Natural killer cell (primary cell): Measurements from ENCODE around the gene SLITRK2. TPM values are rescaled to one million over a fixed set of nuclear protein-coding genes. Genes with fewer than 3 reads are reported as not detected.

Source experiments
- ATAC-seq, 3 donors: fragments of 150-1000 bp in 2 of 3; fragments of 200-7000 bp in 1 of 3; cut with Tn5 transposase; 1 replicate in 1 of 3; 2 replicates in 2 of 3; pipeline ENCODE4 v1.10.0; 2021; ENCODE audit warnings: mild to moderate bottlenecking in 2 of 3, moderate library complexity in 2 of 3
- DNase-seq, 2 donors: peaks; one replicate each; pipeline versions ENCODE4 v3.0.0 to v3.0.0-alpha.2; 2013 to 2021; ENCODE audit warnings: mixed read lengths in 1 of 2
- H3K27ac ChIP-seq: one replicate; pipeline ENCODE4 v1.5.1; 2013; ENCODE audit warnings: mild to moderate bottlenecking, low read length
- H3K27me3 ChIP-seq: one replicate; pipeline ENCODE4 v1.6.1; 2013; ENCODE audit warnings: low read length; ENCODE audit not compliant: control insufficient read depth, insufficient read depth
- H3K36me3 ChIP-seq: one replicate; pipeline ENCODE4 v1.6.1; 2013; ENCODE audit warnings: low read length; ENCODE audit not compliant: control insufficient read depth, insufficient read depth
- H3K4me1 ChIP-seq: one replicate; pipeline ENCODE4 v1.6.1; 2013; ENCODE audit warnings: low read length; ENCODE audit not compliant: control insufficient read depth, insufficient read depth
- H3K4me3 ChIP-seq: one replicate; pipeline ENCODE4 v1.5.1; 2013; ENCODE audit warnings: low read length
- H3K9me3 ChIP-seq: one replicate; pipeline ENCODE4 v1.6.1; 2013; ENCODE audit warnings: low read length; ENCODE audit not compliant: control insufficient read depth, insufficient read depth
- H3K27ac Mint-ChIP-seq, 2 donors: one replicate each; pipeline ENCODE4 v1.8.0; 2022; ENCODE audit warnings: mild to moderate bottlenecking in 2 of 2, mixed read lengths in 2 of 2, moderate library complexity in 1 of 2
- H3K27me3 Mint-ChIP-seq, 2 donors: one replicate each; pipeline ENCODE4 v1.8.0; 2022; ENCODE audit warnings: low read depth in 2 of 2, mixed read lengths in 2 of 2
- H3K36me3 Mint-ChIP-seq: one replicate; pipeline ENCODE4 v1.8.0; 2022; ENCODE audit warnings: mixed read lengths
- H3K4me1 Mint-ChIP-seq, 2 donors: one replicate each; pipeline ENCODE4 v1.8.0; 2022; ENCODE audit warnings: mixed read lengths in 2 of 2
- H3K4me3 Mint-ChIP-seq: one replicate; pipeline ENCODE4 v1.8.0; 2022; ENCODE audit warnings: mild to moderate bottlenecking, moderate library complexity, mixed read lengths
- H3K9me3 Mint-ChIP-seq, 2 donors: one replicate each; pipeline ENCODE4 v1.8.0; 2022; ENCODE audit warnings: mixed read lengths in 2 of 2
- WGBS: methylation state at CpG from one replicate; pipeline ENCODE4 v1.1.7; 2013; ENCODE audit warnings: missing lambda C conversion rate; ENCODE audit not compliant: insufficient coverage; 5-methylcytosine and 5-hydroxymethylcytosine counted together
- intact Hi-C: fragments of 100-400 bp; cut with micrococcal nuclease; formaldehyde crosslinking; loops from one replicate; pipeline ENCODE4 v1.14.2; 2022
- total RNA-seq, 4 donors: library from RNA; stranded (reverse); fragments of 120-200 nt in 1 of 4; gene quantifications; one replicate each; pipeline versions ENCODE4 v1.2.3 to v1.2.4, GENCODE V29; 2013 to 2022
- TF ChIP-seq, protein P1 (sequence below): fragments of 200-600 bp; IDR thresholded peaks from one replicate; pipeline ENCODE4 v1.8.0; 2022; ENCODE audit warnings: antibody characterized with exemption

SLITRK2 gene
- total RNA-seq, 3 donors from 2014 or later (not counting 1 experiment from before 2014, with no cell fraction given) = not detected

DNA sequence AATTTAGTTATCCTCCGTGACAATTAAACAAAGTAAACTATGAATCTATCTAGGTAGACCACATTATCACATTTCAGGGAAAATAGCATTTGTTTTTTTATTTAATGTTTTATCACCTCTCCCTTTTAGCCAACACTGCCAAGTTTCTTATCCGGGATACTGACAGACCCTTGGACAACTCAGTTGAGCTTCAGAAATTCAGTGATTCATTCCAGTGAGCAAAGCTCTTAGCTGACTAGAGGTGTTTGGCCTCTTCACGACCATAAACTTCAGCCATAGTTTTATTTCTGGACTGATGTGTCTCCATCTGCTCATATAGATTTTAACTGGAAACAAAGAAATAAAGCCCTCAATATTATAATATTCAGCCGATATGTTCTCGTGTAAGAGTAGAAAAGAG is 15.2 kb downstream of the SLITRK2 start:
- DNase-seq = no peak
- Histone ChIP-seq H3K36me3 (no peaks in the 10 kb centered on the region), H3K27me3 (no peaks in the 10 kb centered on the region), H3K27ac (no peak overlapping the region), H3K4me1 (no peaks in the 10 kb centered on the region), H3K9me3 (no peaks in the 10 kb centered on the region), H3K4me3 (no peak overlapping the region)
- ATAC-seq = no peak
- intact Hi-C loops = no loop called here
- Mint-ChIP-seq H3K36me3 (no peaks in the 10 kb centered on the region), H3K4me3 (no peak overlapping the region), H3K9me3 (no peaks in the 10 kb centered on the region), H3K27me3 (no peaks in the 10 kb centered on the region), H3K4me1 (no peaks in the 10 kb centered on the region), H3K27ac (no peak overlapping the region)
- TF ChIP-seq, protein P1, sequence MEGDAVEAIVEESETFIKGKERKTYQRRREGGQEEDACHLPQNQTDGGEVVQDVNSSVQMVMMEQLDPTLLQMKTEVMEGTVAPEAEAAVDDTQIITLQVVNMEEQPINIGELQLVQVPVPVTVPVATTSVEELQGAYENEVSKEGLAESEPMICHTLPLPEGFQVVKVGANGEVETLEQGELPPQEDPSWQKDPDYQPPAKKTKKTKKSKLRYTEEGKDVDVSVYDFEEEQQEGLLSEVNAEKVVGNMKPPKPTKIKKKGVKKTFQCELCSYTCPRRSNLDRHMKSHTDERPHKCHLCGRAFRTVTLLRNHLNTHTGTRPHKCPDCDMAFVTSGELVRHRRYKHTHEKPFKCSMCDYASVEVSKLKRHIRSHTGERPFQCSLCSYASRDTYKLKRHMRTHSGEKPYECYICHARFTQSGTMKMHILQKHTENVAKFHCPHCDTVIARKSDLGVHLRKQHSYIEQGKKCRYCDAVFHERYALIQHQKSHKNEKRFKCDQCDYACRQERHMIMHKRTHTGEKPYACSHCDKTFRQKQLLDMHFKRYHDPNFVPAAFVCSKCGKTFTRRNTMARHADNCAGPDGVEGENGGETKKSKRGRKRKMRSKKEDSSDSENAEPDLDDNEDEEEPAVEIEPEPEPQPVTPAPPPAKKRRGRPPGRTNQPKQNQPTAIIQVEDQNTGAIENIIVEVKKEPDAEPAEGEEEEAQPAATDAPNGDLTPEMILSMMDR = no peak
- no CpG with 5 or more reads among the region's 5 CpGs for WGBS

DNA sequence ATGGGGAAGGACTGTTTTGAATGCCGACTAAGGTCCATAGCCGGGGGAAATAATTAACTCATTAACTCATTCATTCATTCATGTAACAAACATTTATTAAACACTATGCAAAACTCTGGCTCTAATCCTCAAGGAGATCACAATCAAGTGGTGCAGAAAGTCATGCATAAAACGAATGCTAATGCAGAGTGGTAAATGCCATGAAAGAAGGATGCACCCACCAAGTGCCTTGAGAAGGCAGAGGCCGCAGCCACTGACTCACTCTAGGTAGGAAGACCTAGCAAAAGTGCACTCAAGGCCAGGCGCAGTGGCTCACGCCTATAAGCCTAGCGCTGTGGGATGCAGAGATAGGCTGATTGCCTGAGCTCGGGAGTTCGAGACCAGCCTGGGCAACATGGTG is 22.9 kb downstream of the SLITRK2 start:
- no peaks in the 10 kb centered on the region for H3K4me1 ChIP-seq
- Mint-ChIP-seq H3K4me3 (no peak overlapping the region), H3K27ac (no peak overlapping the region), H3K9me3 (peaks cover 0 to 4% of the 10 kb centered on the region in 2 donors), H3K36me3 (no peaks in the 10 kb centered on the region), H3K4me1 (no peaks in the 10 kb centered on the region), H3K27me3 (no peaks in the 10 kb centered on the region)
- ATAC-seq (no peak), DNase-seq (no peak)
- intact Hi-C loops = no loop called here
- TF ChIP-seq, protein P1 = no peak
- no peaks in the 10 kb centered on the region for H3K27me3 ChIP-seq
- no peaks in the 10 kb centered on the region for H3K9me3 ChIP-seq
- 86% methylated on average over 7 of the region's 9 CpGs for WGBS
- no peak overlapping the region for H3K27ac ChIP-seq
- no peaks in the 10 kb centered on the region for H3K36me3 ChIP-seq
- H3K4me3 ChIP-seq = no peak overlapping the region

- Histone ChIP-seq H3K36me3 (no peaks in the 10 kb centered on the region), H3K9me3 (no peaks in the 10 kb centered on the region), H3K27ac (no peak overlapping the region), H3K27me3 (no peaks in the 10 kb centered on the region), H3K4me1 (no peaks in the 10 kb centered on the region), H3K4me3 (no peak overlapping the region)
- Mint-ChIP-seq H3K4me3 (no peak overlapping the region), H3K9me3 (peaks cover 0 to 4% of the 10 kb centered on the region in 2 donors), H3K27me3 (no peaks in the 10 kb centered on the region), H3K27ac (no peak overlapping the region), H3K36me3 (no peaks in the 10 kb centered on the region), H3K4me1 (no peaks in the 10 kb centered on the region)
- WGBS = 27% methylated on average over 5 of the region's 7 CpGs
- intact Hi-C loops = no loop called here
- DNase-seq (no peak), ATAC-seq (no peak)
- TF ChIP-seq, protein P1 = no peak
Measured at GRCh38 chrX:145843146-145843904, 25.7 kb downstream of the SLITRK2 start.

- ATAC-seq (no peak), DNase-seq (no peak)
- intact Hi-C loops = no loop called here
- Histone ChIP-seq H3K4me3 (no peak overlapping the region), H3K27me3 (no peaks in the 10 kb centered on the region), H3K27ac (no peak overlapping the region), H3K9me3 (no peaks in the 10 kb centered on the region), H3K36me3 (no peaks in the 10 kb centered on the region), H3K4me1 (no peaks in the 10 kb centered on the region)
- no peaks in the 10 kb centered on the region for H3K4me1 Mint-ChIP-seq
- TF ChIP-seq, protein P1 = no peak
- H3K9me3 Mint-ChIP-seq = peaks cover 0 to 4% of the 10 kb centered on the region in 2 donors
- H3K27ac Mint-ChIP-seq = no peak overlapping the region
- H3K4me3 Mint-ChIP-seq = no peak overlapping the region
- WGBS = 96% methylated on average over 7 of the region's 7 CpGs
- H3K27me3 Mint-ChIP-seq = no peaks in the 10 kb centered on the region
- H3K36me3 Mint-ChIP-seq = no peaks in the 10 kb centered on the region
Measured at GRCh38 chrX:145844886-145845285, 27.3 kb downstream of the SLITRK2 start.
